H9 (cell line): ENCODE results near the gene KANK4. TPM values are rescaled to one million over a fixed set of nuclear protein-coding genes. Genes with fewer than 3 reads are reported as not detected.

Source experiments
- DNase-seq: peaks from one replicate; pipeline ENCODE4 v3.0.0-alpha.2; 2017
- H2AFZ ChIP-seq: one replicate; pipeline ENCODE4 v1.6.1; 2013; ENCODE audit warnings: mild to moderate bottlenecking, low read length, control low read depth, moderate library complexity
- H2AK5ac ChIP-seq: 2 replicates; pipeline ENCODE4 v1.6.1; 2013; ENCODE audit warnings: low read length, control low read depth, mixed read lengths; ENCODE audit not compliant: insufficient read length
- H2BK120ac ChIP-seq: one replicate; pipeline ENCODE4 v1.6.1; 2013; ENCODE audit warnings: low read depth, mild to moderate bottlenecking, low read length, control low read depth, inconsistent platforms; ENCODE audit not compliant: poor library complexity, severe bottlenecking
- H2BK12ac ChIP-seq: 2 replicates; pipeline ENCODE4 v1.6.1; 2013; ENCODE audit warnings: low read length, control low read depth, mixed read lengths, low read depth; ENCODE audit not compliant: insufficient read length
- H2BK15ac ChIP-seq: 2 replicates; pipeline ENCODE4 v1.6.1; 2013; ENCODE audit warnings: low read depth, low read length, control low read depth
- H2BK20ac ChIP-seq: one replicate; pipeline ENCODE4 v1.6.1; 2013; ENCODE audit warnings: low read depth, mild to moderate bottlenecking, low read length, control low read depth, inconsistent platforms; ENCODE audit not compliant: poor library complexity, severe bottlenecking
- H2BK5ac ChIP-seq: 2 replicates; pipeline ENCODE4 v1.6.1; 2013; ENCODE audit warnings: low read length, control low read depth, mixed read lengths; ENCODE audit not compliant: insufficient read length
- H3K14ac ChIP-seq: 2 replicates; pipeline ENCODE4 v1.6.1; 2013; ENCODE audit warnings: low read length, control low read depth; ENCODE audit not compliant: insufficient read depth
- H3K18ac ChIP-seq: 2 replicates; pipeline ENCODE4 v1.6.1; 2013; ENCODE audit warnings: low read depth, mild to moderate bottlenecking, mixed read lengths, low read length, control low read depth; ENCODE audit not compliant: insufficient read length
- H3K23ac ChIP-seq: 2 replicates; pipeline ENCODE4 v1.6.1; 2013; ENCODE audit warnings: low read length, control low read depth, mixed read lengths, low read depth; ENCODE audit not compliant: insufficient read length
- H3K23me2 ChIP-seq: 2 replicates; pipeline ENCODE4 v1.6.1; 2013; ENCODE audit warnings: low read depth, mild to moderate bottlenecking, mixed read lengths, low read length, control low read depth; ENCODE audit not compliant: insufficient read length, poor library complexity, severe bottlenecking
- H3K27ac ChIP-seq: 2 replicates; pipeline ENCODE4 v1.5.1; 2013; ENCODE audit warnings: low read length, control low read depth, mixed read lengths, low read depth; ENCODE audit not compliant: insufficient read length
- H3K27me3 ChIP-seq: 2 replicates; pipeline ENCODE4 v1.6.1; 2013; ENCODE audit warnings: low read length, control low read depth, inconsistent platforms; ENCODE audit not compliant: insufficient read depth
- H3K4ac ChIP-seq: 2 replicates; pipeline ENCODE4 v1.6.1; 2013; ENCODE audit warnings: low read depth, mild to moderate bottlenecking, control low read depth, inconsistent platforms, low read length, moderate library complexity
- H3K4me1 ChIP-seq: 2 replicates; pipeline ENCODE4 v1.6.1; 2013; ENCODE audit warnings: low read length, control low read depth, inconsistent platforms; ENCODE audit not compliant: insufficient read depth
- H3K4me2 ChIP-seq: 2 replicates; pipeline ENCODE4 v1.6.1; 2013; ENCODE audit warnings: low read length, control low read depth, mixed read lengths; ENCODE audit not compliant: insufficient read length, insufficient read depth
- H3K56ac ChIP-seq: 2 replicates; pipeline ENCODE4 v1.6.1; 2013; ENCODE audit warnings: low read depth, mild to moderate bottlenecking, mixed read lengths, low read length, control low read depth; ENCODE audit not compliant: insufficient read length
- H3K79me1 ChIP-seq: 2 replicates; pipeline ENCODE4 v1.6.1; 2013; ENCODE audit warnings: low read depth, mild to moderate bottlenecking, moderate library complexity, low read length, control low read depth, inconsistent platforms; ENCODE audit not compliant: insufficient read depth, poor library complexity, severe bottlenecking
- H3K79me2 ChIP-seq: 2 replicates; pipeline ENCODE4 v1.6.1; 2013; ENCODE audit warnings: low read length, control low read depth, inconsistent platforms; ENCODE audit not compliant: insufficient read depth
- H3K9ac ChIP-seq: 2 replicates; pipeline ENCODE4 v1.6.1; 2013; ENCODE audit warnings: low read length, control low read depth, mixed read lengths; ENCODE audit not compliant: insufficient read length; ENCODE audit errors: extremely low read depth
- H3K9me3 ChIP-seq: one replicate; pipeline ENCODE4 v1.6.1; 2013; ENCODE audit warnings: low read depth, low read length, inconsistent platforms; ENCODE audit not compliant: control insufficient read depth
- H3T11ph ChIP-seq: one replicate; pipeline ENCODE4 v1.6.1; 2013; ENCODE audit warnings: mild to moderate bottlenecking, low read length, control low read depth, inconsistent platforms
- H4K20me1 ChIP-seq: one replicate; pipeline ENCODE4 v1.6.1; 2013; ENCODE audit not compliant: control insufficient read depth, insufficient read length, insufficient read depth
- H4K5ac ChIP-seq: 2 replicates; pipeline ENCODE4 v1.6.1; 2013; ENCODE audit warnings: low read depth, mild to moderate bottlenecking, mixed read lengths, low read length, control low read depth; ENCODE audit not compliant: insufficient read length
- H4K8ac ChIP-seq: replicated peaks from 2 replicates; pipeline ENCODE4 v1.6.1; 2013; ENCODE audit warnings: low read length, control low read depth, mixed read lengths, low read depth; ENCODE audit not compliant: insufficient read length
- H4K91ac ChIP-seq: 2 replicates; pipeline ENCODE4 v1.6.1; 2013; ENCODE audit warnings: low read depth, mild to moderate bottlenecking, moderate library complexity, mixed read lengths, low read length, control low read depth; ENCODE audit not compliant: insufficient read length
- H3K27ac Mint-ChIP-seq, 3 experiments: 2 replicates in 2 of 3; 3 replicates in 1 of 3; pipeline ENCODE4 v1.8.0; 2020 to 2021; ENCODE audit warnings: mixed read lengths in 3 of 3, mild to moderate bottlenecking in 1 of 3, moderate library complexity in 1 of 3
- H3K27me3 Mint-ChIP-seq: 2 replicates; pipeline ENCODE4 v1.8.0; 2021; ENCODE audit warnings: low read depth, mild to moderate bottlenecking, moderate library complexity, mixed read lengths
- H3K36me3 Mint-ChIP-seq, 3 experiments: 2 replicates in 2 of 3; 3 replicates in 1 of 3; pipeline ENCODE4 v1.8.0; 2020 to 2021; ENCODE audit warnings: low read depth in 3 of 3, mixed read lengths in 3 of 3; ENCODE audit not compliant: insufficient read depth in 1 of 3
- H3K4me1 Mint-ChIP-seq, 2 experiments: 2 replicates each; pipeline ENCODE4 v1.8.0; 2020; ENCODE audit warnings: mixed read lengths in 2 of 2
- H3K4me3 Mint-ChIP-seq, 2 experiments: 2 replicates in 1 of 2; 3 replicates in 1 of 2; pipeline ENCODE4 v1.8.0; 2020 to 2021; ENCODE audit warnings: mild to moderate bottlenecking in 2 of 2, mixed read lengths in 2 of 2, moderate library complexity in 1 of 2
- H3K9me3 Mint-ChIP-seq, 2 experiments: 2 replicates in 1 of 2; 3 replicates in 1 of 2; pipeline ENCODE4 v1.8.0; 2020; ENCODE audit warnings: mild to moderate bottlenecking in 2 of 2, mixed read lengths in 2 of 2, moderate library complexity in 1 of 2
- WGBS: extraction: QIAGEN DNeasy Blood & Tissue Kit; methylation state at CpG from one replicate; pipeline ENCODE4 v1.1.7; 2013; ENCODE audit warnings: missing lambda C conversion rate, low lambda C conversion rate, mixed read lengths; ENCODE audit not compliant: insufficient read length; ENCODE audit errors: extremely low coverage; 5-methylcytosine and 5-hydroxymethylcytosine counted together
- total RNA-seq: library from RNA; stranded (reverse); gene quantifications from 2 replicates; pipeline ENCODE4 v1.2.1, GENCODE V29; 2021
- TF ChIP-seq, protein P1 (sequence below): fragments of 200-600 bp; sonication (generic); conservative IDR thresholded peaks from 3 replicates; pipeline ENCODE4 v1.8.0; 2021; ENCODE audit warnings: antibody characterized with exemption, mild to moderate bottlenecking

KANK4 gene
- total RNA-seq, 1 experiment from 2014 or later, result 0.15 TPM

- no peaks in the 10 kb centered on the region for H3K9me3 Mint-ChIP-seq
- WGBS, result no CpG with 5 or more reads among the region's 4 CpGs
- DNase-seq, result no peak
- no peak overlapping the region for H3K56ac ChIP-seq
- H3K23ac ChIP-seq, result no peak overlapping the region
- H2BK20ac ChIP-seq, result no peak overlapping the region
- H3K79me1 ChIP-seq, result no peaks in the 10 kb centered on the region
- H3K9ac ChIP-seq, result no peak overlapping the region
- no peak overlapping the region for H3K27ac ChIP-seq
- no peak overlapping the region for H3K4me3 Mint-ChIP-seq
- no peak overlapping the region for H2AFZ ChIP-seq
- peaks cover 11 to 19% of the 10 kb centered on the region in 2 experiments for H3K4me1 Mint-ChIP-seq
- H4K5ac ChIP-seq, result no peak overlapping the region
- no peak overlapping the region for H4K91ac ChIP-seq
- no peak overlapping the region for H2AK5ac ChIP-seq
- TF ChIP-seq, protein P1, sequence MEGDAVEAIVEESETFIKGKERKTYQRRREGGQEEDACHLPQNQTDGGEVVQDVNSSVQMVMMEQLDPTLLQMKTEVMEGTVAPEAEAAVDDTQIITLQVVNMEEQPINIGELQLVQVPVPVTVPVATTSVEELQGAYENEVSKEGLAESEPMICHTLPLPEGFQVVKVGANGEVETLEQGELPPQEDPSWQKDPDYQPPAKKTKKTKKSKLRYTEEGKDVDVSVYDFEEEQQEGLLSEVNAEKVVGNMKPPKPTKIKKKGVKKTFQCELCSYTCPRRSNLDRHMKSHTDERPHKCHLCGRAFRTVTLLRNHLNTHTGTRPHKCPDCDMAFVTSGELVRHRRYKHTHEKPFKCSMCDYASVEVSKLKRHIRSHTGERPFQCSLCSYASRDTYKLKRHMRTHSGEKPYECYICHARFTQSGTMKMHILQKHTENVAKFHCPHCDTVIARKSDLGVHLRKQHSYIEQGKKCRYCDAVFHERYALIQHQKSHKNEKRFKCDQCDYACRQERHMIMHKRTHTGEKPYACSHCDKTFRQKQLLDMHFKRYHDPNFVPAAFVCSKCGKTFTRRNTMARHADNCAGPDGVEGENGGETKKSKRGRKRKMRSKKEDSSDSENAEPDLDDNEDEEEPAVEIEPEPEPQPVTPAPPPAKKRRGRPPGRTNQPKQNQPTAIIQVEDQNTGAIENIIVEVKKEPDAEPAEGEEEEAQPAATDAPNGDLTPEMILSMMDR, result no peak
- no peak overlapping the region for H3K4me2 ChIP-seq
- H3T11ph ChIP-seq, result no peak overlapping the region
- no peak overlapping the region for H2BK15ac ChIP-seq
- no peak overlapping the region for H2BK120ac ChIP-seq
- no peaks in the 10 kb centered on the region for H3K36me3 Mint-ChIP-seq
- no peak overlapping the region for H2BK12ac ChIP-seq
- H3K18ac ChIP-seq, result no peak overlapping the region
- peaks cover 10% of the 10 kb centered on the region for H3K27me3 Mint-ChIP-seq
- H3K27ac Mint-ChIP-seq, result no peak overlapping the region
- no peaks in the 10 kb centered on the region; the same call in 1 of the 2 replicates for H3K27me3 ChIP-seq
- no peak overlapping the region for H2BK5ac ChIP-seq
- H3K23me2 ChIP-seq, result no peaks in the 10 kb centered on the region
- H4K8ac ChIP-seq, result no peak overlapping the region
- no peaks in the 10 kb centered on the region; the same call in 1 of the 2 replicates for H3K4me1 ChIP-seq
- no peak overlapping the region for H3K14ac ChIP-seq
- no peaks in the 10 kb centered on the region for H3K79me2 ChIP-seq
- no peaks in the 10 kb centered on the region for H4K20me1 ChIP-seq
- no peaks in the 10 kb centered on the region for H3K9me3 ChIP-seq
- no peak overlapping the region for H3K4ac ChIP-seq
Observed at GRCh38 chr1:62341615-62342014, 22.4 kb upstream of the KANK4 start.
